GM19397 (cell line): ENCODE measurements around the gene CHKA.
A peak's percentile ranks its signal among the peaks of the same experiment; 100 is the strongest.
"Not testable (repeated sequence)": the region's sequence is repeated elsewhere in the genome, so short reads cannot be mapped to it uniquely, and the experiment has no call there.

Experiments used
- ATAC-seq: cut with Tn5 transposase; IDR thresholded peaks from one replicate; pipeline ENCODE4 v1.9.1; 2021; ENCODE audit warnings: mild to moderate bottlenecking, moderate library complexity; ENCODE audit not compliant: unreplicated experiment

CHKA gene

DNA sequence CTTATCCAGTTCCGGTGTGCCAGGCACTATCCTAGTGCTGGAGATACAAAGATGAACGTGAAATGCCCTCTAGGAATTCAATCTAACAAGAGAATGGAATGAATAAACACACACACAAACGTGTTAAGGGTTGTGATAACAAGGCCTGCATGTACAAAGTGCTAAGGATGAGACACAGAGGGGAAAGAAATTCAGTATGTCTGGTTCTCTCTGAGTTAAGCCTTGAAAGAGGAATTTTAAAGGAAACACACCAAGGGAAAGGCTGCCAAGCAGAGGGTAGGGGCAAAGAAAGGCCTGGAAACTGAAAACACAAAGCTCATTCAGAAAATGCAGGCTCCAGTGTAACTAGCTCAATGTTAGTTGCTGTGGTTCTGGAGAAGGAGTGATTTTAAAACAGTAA lies 4.2 kb downstream of the CHKA start:
- ATAC-seq = no peak

DNA sequence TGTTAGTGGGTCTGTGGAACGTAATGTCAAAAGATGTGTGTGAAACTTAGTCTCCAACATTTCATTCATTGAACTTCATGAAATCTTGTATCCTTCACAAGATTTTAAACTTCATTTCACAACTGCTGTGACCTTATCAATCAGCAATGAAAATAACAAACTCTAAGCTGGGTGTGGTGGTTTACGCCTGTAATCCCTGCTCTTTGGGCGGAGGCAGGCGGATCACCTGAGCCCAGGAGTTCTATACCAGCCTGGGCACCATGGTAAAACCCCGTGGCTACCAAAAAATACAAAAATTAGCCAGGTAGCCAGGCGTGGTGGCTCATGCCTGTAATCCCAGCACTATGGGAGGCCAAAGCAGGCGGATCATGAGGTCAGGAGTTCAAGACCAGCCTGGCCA lies 5.1 kb downstream of the CHKA start:
- no peak for ATAC-seq

DNA sequence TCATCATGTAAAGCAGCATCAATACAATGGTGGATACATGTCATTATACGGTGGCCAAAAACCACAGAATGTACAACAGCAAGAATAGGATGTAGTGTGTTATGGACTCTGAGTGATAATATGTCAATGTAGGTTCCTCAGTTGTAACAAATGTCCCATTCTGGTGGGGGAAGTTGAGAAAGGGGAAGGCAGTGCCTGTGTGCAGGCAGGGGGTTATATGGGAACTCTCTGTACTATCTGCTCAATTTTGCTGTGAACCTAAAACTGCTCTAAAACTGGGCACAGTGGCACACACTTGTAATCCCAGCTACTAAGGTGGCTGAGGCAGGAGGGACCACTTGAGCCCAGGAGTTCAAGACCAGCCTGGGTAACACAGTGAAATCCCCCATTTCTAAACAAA lies 5.9 kb downstream of the CHKA start:
- no peak for ATAC-seq

DNA sequence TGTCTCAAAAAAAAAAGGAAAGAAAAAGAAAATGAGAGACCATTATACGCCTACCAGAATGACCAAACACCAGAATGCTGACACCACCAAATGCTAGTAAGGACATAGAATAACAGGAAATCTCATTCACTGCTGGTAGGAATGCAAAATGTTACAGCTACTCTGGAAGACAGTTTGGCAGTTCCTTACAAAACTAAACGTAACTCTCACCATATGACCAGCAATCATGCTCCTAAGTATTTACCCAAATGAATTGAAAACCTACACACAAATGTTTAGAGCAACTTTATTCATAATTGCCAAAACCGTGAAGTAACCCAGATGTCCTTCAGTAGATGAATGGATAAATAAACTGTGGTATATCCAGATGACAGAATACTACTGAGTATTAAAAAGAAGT lies 7.2 kb downstream of the CHKA start:
- ATAC-seq = no peak

DNA sequence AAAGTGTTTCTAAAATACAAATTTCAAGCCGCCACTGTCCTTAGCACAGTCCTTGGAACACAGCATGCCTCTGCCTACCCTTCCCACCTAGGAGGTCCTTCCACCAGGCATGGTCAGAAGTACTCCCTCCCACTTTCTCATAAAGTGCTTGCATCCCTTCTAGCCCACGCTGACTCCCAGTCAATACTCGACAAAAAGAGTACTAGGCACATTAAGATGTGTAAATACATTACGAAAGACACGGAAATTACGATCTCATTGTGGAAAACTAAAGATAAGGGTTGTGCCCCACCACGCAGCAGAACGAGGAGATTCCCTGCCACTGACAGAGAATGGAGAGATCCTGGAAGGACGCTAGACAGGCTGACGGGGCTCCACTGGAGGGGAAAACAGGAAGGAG lies 13.5 kb downstream of the CHKA start:
- ATAC-seq = no peak

DNA sequence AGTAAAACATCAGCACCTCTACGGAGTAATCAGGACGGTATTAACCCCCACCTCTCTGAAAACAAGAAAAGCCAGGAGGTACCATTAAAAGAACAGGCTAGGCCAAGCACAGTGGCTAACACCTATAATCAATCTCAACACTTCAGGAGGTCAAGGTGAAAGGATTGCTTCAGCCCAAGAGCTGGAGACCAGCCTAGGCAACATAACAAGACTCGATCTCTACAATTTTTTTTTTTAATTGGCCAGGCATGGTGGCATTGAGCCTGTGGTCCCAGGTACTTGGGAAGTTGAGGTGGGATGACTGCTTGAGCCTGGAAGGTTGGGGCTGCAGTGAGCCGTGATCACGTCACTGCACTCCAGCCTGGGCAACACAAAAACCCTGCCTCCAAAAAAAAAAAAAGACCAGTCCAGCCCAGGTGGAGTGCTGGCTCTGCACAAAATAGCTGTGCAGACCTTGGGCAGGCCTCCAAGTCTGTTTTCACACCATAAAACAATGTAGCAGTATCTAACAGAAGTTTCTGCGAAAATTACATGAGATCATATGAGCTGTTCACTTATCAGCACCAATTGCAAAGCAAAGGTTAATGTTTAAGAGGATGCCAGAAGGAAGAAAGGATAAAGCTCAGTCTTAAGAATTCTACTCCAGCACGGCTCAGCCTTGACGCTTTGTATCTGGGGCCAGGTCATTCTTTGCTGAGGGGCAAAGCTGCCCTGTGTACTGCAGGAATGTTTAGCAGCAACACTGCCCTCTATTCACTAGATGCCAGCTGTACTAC lies 14.8 kb downstream of the CHKA start:
- ATAC-seq = no peak

DNA sequence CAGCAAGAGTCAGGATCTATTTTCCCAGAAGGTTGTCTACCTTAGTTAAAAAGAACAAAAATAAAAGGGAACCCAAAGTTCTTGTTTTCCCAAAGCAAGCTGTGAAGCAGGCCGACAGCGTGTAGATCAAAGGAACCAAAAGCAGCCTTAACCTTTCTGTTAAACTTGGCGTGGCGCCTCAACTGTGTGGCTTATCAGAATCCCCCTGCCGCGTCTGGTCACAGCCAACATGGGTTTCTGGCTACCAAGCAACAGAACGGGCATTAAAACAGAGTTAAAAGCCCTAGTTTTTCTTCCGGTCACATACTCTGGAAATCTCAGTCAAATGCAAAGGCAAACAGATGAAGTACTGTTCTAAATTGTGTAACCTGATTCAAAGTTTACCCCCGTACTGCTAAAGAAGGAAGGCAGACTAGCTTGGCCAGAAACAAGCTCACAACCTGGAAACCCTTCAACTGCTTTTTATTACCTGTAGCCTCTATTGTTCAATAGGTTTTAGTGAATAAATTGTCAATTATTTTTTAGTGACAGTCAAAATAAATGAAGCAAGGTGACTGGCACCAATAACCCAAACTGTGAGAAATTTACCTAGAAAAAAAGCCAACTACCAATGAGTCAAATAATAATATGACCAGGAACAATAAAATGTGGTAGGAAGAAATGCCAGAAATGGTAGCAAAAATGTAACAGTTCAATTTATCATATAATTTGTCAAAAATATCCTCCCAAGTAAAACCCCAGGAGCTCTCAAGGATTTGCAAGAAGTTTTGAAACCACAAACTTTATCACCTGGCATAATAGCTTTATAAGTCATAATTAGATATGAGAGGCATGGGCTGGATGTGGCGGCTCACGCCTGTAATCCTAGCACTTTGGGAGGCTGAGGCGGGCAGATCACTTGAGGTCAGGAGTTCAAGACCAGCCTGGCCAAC lies 21.4 kb downstream of the CHKA start:
- peak; percentile 58 for ATAC-seq

DNA sequence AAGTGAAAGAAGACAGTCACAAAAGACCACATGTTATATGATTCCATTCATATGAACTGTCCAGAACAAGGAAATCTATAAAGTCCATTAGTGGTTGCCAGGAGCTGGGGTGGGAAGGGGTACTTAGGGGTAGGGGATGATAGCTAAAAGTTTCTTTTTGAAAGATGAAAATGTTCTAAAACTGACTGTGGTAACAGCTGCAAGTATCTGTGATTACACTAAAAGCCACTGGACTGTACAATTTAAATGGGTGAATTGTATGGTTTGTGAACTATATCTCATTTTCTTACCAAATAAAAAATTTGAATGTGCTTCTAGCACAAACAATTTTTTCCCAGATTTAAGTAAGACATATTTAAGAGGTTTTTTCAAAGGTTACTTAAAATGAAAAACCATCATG lies 22.1 kb downstream of the CHKA start:
- ATAC-seq = no peak

DNA sequence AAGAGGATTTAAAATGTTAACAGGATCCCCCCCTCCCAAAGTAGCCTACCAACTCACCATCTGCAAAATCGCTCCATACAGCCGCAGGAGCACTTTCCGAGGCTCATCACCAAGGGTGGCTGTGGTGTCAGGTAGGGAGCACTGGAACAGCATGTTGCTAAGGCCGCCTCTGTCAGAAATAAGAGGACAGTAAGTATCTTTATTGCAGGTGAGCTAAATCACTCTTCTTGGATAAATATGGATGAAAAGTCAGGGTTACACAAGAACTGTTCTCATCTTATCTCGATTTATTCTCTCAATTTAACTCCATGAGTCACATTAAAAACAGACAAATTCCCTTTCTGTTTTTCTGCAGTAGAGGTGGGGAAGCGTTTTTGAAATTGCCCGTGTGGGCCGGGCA lies 24.2 kb downstream of the CHKA start:
- ATAC-seq = no peak

DNA sequence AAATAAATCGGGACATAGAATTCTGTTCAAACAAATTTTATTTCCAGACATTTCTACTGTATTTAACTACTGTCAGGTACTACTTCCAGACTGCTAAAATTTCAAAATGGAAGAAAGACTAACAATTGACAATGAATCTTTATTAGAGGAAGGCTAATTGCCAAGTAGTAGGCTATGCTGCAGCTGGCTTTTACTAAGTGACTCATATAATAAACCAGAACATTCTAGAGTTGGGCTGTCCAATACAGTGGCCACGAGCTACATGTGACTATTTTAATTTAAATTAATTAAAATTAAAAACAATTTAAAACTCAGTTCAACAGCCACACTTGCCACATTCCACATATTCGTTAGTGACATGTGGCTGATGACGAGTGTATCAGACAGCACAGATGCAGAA lies 27.6 kb downstream of the CHKA start:
- no peak for ATAC-seq

DNA sequence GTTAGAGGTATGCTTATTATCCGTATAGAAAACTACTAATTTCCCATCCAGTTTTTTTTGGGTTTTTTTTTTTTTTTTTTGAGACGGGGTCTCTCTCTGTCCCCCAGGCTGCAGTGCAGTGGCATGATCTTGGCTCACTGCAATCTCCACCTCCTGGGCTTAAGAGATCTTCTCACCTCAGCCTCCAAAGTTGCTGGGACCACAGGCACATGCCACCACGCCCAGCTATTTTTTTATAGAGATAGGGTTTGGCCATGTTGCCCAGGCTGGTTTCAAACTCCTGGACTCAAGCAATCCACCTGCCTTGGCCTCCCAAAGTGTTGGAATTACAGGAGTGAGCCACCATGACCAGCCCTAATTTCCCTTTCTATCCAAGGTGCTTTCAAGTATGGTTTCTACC lies 28.2 kb downstream of the CHKA start:
- not testable (repeated sequence) for ATAC-seq

DNA sequence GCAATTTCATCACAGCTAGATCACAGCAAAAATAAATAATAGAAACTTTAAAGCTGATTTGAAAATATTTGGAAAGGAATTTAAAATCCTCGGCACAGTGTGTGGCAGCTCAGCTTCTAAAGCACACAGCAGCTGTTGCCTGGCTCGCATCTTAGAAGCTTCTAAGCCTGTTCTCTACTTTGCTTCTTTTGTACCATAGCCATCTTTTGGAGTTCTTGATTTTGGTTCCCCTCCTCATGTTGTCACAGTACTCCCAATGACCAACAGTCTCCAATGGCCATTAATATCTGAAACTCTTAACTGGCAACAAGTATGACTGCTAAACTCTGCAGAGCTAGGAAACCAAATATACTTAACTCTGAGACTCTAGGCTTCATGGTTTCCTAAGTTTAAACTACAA lies 28.8 kb downstream of the CHKA start:
- ATAC-seq = no peak

DNA sequence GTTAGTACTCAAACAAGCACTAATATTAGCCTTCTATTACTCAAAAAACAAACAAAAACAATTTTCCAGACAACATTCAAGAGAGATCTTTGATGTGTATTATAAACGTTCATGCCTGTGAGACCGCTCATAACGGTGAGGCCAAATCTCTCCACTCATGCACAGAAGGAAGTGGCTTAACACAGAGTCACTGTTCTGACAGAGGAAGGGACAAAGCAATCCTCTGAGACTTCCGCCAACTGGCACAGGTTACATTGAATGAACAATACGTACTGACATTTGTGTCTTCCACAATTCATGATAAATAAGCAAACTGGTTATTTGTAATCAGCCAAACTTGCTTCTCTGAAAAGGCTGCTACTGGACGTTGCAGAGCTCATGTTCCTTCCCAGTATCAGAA lies 30.5 kb downstream of the CHKA start:
- ATAC-seq = no peak

DNA sequence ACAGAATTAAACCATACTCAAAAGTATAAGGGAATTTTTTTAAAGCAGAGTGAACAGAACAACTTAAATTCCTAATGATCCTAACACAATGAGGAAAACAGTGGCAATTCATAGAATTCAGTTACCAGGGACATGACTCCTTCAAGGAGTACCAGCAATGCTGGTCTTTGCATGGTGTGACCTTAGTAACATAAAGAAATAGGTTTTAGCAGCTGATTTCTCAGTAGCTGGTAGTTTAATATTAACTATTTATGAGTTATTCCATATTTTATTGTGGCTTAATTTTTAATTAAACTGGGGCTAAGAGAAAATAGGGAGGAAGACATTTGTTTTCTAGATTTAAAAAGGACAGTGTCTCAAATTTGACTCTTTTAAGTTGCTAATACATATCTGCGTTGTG lies 30.9 kb downstream of the CHKA start:
- ATAC-seq = no peak

DNA sequence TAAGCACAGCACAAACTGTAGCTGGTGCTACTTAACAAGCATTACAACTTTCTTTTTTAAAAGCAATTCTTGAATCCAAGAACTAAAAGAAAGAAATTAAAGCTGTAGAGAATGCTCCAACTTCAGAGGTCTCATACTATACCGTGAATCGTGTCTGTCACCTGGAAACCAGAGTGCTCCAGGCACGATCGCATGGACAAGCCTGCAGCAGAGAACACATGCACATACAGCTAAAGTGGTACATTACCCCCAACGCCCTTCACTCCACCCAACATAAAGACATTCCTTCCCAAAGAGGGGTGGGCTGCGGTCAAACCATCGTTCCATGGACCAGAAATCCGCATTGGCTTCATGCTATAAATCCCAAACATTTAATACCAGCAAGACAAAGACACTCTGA lies 31.5 kb downstream of the CHKA start:
- ATAC-seq = no peak

DNA sequence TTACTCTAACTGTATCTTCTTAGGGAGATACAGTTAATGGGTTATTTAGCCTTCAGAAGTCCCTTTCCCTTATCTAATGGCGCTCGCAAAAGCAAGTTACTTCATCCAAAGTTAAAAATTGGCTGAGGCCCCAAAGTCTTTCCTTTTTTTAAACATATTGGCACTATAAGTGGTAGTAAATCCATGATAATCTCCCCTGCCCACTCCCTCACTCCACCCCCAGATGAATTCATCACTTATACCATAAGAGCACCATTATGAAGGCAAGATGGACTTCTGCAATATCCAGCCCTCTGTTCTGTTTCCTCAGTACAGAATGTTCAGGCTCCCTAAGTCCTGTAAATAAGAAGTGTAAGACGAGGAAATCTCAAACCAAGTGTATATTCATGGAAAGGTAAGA lies 37.7 kb downstream of the CHKA start:
- ATAC-seq = no peak

DNA sequence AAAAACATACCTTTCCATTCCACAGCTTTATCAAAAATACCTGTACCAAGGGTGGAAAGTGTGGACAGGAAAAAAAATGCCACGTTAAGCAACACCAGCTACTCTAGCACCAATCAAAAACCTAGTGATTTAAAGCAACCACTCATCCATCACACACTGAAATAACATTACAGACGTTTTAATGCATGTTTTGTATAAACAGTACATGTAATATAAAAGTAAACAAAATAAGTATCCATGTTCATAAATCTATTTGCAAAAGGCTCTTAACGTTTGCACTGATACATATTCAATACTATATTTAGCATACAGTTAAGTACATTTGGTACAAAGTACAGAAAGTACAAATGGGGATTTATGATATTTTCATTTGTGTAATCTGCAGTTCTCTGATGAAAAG lies 38.7 kb downstream of the CHKA start:
- no peak for ATAC-seq

DNA sequence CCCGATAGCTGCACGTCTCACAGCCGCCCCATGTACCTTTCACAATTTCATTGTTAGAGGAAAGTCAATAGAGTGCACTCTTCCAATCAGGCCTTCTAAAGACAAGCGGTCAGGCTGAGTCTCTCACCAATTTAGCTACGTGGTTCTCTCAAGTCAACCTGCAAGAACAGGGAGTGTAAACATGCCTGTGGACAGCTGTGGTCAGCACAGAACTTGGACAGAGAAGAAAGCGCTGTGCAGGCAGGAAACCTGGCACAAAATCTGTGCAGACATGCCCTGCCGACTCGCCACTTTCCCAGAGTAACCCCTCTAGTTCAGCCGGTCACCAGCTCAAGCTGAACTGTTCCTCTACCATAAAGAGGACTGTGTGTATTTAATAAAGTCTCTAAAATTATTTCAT lies 39.5 kb downstream of the CHKA start:
- no peak for ATAC-seq

DNA sequence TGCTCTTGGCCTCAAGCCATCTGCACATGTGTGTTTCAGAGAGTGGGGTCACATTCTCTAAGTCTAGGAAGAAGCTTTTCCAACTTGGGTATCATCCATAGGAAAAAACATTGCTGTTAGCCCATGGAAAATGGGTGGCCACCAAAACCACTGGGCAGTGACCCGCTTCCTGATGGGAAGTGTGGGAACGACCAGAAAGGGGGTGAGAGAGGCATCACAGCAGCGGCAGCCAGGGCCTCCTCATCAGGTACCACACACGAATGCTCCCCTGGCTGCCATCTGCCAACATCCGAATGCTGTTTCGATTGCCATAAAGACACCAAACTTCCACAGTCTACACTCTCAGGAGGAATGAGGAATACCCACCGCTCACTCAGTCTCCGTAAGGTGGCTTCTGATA lies 40.3 kb downstream of the CHKA start:
- ATAC-seq = no peak

DNA sequence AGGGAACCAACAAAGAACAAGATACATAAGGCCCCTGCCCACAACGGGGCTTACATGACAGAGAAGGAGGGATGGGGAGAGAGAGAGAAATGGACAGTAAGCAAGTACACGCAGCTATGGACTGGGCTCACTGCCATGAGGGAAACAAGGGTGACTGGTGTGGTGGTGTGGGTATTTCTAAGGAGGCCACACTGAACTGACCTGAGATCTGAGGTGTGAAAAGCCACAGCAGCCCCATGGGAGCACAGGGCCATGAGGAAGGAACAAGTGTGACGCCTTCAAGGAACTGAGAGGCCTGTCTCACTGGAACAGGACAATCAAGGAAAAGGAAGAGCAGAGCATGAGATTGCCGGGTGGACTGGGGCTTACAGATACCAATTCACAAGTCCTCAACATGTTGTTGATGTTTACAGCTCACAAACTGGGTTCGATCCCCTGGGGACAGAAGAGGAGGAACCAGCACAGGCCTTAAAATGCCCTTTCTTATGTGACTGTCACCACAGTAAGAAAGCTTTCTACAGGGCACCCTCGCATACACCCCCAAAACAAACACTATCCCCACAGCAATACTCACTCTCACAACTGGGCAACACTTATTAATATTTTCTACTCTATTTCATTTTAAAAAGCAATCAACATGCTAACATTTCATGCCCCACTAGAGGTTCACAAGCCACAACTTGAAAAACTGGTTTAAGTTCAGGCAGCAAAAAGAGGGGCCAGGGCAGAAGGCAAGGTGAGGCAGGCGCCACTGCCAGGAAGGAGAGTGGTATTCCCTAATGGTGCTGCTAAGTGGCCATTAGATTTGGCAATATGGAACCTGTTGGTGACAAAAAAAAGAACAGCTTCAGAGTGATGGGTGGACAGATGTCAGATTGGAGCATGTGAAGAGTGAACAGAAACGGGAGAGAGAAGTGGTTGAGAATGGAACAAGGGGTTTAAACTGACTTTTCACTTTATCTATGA lies 43.3 kb downstream of the CHKA start:
- ATAC-seq = no peak

DNA sequence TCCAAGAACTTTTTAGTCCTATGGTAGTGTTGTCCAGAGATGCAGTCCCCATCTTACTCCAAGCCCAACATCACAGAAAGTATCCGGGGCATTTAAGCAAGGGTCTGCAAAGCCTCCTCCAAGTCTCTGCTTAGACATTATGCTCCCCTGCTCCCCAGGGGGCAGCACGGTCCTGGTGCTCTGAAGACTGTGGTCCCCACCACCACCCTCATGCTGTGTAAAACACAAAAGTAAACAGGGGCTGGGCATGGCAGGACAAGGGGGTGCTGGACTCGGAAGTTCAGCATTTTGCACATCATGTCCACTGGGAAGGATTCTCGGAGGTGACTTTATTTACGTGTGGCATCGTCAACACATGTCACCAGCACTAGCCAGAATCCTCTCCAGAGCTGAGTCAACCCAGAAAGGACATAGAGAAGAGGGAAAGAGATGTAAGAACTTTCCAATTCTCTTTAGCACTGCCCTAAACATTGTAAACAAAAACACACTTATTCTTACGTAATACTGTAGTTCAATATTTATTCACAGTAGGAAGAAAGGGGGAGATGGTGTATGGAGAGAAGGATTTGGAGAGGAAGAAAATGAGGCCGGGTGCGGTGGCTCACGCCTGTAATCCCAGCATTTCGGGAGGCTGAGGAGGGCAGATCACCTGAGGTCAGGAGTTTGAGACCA lies 44.7 kb downstream of the CHKA start:
- no peak for ATAC-seq
